GM10248 (cell line): ENCODE measurements around the gene SNAPC4.
"Not testable (repeated sequence)": the region's sequence is repeated elsewhere in the genome, so short reads cannot be mapped to it uniquely, and the experiment has no call there.

Experiments
- CTCF ChIA-PET: fragments of 300-600 bp; sonication (Branson Sonifier 250); formaldehyde crosslinking; extraction: SDS; loops from one replicate; lab custom pipeline; 2021; ENCODE audit warnings: antibody characterized with exemption; lab: Yijun Ruan, JAX
- POLR2A ChIA-PET: fragments of 350-650 bp; sonication (Branson Sonifier 250); formaldehyde crosslinking; extraction: SDS; loops from one replicate; lab custom pipeline; 2020; ENCODE audit warnings: antibody characterized with exemption; lab: Yijun Ruan, JAX
- DNase-seq: peaks from one replicate; pipeline ENCODE4 v3.0.0; 2012; ENCODE audit errors: extremely low spot score
- CTCF ChIP-seq: IDR thresholded peaks from 2 replicates; pipeline ENCODE4 v1.5.1; 2012; ENCODE audit warnings: mild to moderate bottlenecking, low read depth; ENCODE audit errors: extremely low read depth, missing control alignments, control extremely low read depth

The SNAPC4 gene

GRCh38 chr9:136429683-136430491 is 29.9 kb upstream of the SNAPC4 start:
- POLR2A ChIA-PET: no interaction called here
- no peak for TF ChIP-seq CTCF
- DNase-seq: no peak
- CTCF ChIA-PET: interaction anchor here (1.4 kb wide), 1 partner anchor 10 kb away, joined by 3 read pairs; the partner anchor contains the start of gene INPP5E

- TF ChIP-seq CTCF: no peak
- no peak for DNase-seq
- CTCF ChIA-PET: no interaction called here
- POLR2A ChIA-PET: no interaction called here
These were observed 29.2 kb upstream of the SNAPC4 start for GRCh38 chr9:136429075-136429628.

- ChIA-PET POLR2A (no interaction called here), CTCF (interaction anchor here (2.8 kb wide), 1 partner anchor 8 kb away, joined by 10 read pairs; no protein-coding TSS in a partner anchor)
- TF ChIP-seq CTCF: no peak
- no peak for DNase-seq
These were observed 26.8 kb upstream of the SNAPC4 start for GRCh38 chr9:136426787-136427186.

GRCh38 chr9:136425367-136425766 is 25.4 kb upstream of the SNAPC4 start:
- ChIA-PET CTCF (interaction anchor here (1.3 to 2.8 kb wide), 4 partner anchors 10 to 15 kb away, joined by 4 to 10 read pairs (median 6); no protein-coding TSS in a partner anchor), POLR2A (interaction anchor here (0.7 kb wide), 1 partner anchor 24 kb away, joined by 7 read pairs; no protein-coding TSS in a partner anchor)
- not testable (repeated sequence) for DNase-seq

GRCh38 chr9:136424750-136425362 is 24.9 kb upstream of the SNAPC4 start:
- no peak for DNase-seq
- CTCF ChIA-PET: interaction anchor here (1.3 to 2.8 kb wide), 5 partner anchors 10 to 194 kb away, joined by 3 to 10 read pairs (median 5); no protein-coding TSS in a partner anchor
- no peak for TF ChIP-seq CTCF
- POLR2A ChIA-PET: interaction anchor here (0.7 to 1.7 kb wide), 3 partner anchors 11 to 51 kb away, joined by 3 to 7 read pairs (median 5); no protein-coding TSS in a partner anchor

GRCh38 chr9:136423432-136424146 is 23.6 kb upstream of the SNAPC4 start:
- DNase-seq: no peak
- CTCF ChIA-PET: interaction anchor here (1.5 to 1.8 kb wide), 3 partner anchors 15 to 195 kb away, joined by 3 to 6 read pairs (median 5); no protein-coding TSS in a partner anchor
- no peak for TF ChIP-seq CTCF
- POLR2A ChIA-PET: interaction anchor here (0.8 to 1.7 kb wide), 2 partner anchors 10 to 52 kb away, joined by 3 to 5 read pairs; no protein-coding TSS in a partner anchor
